CD4-positive, CD25-positive, alpha-beta regulatory T cell (primary cell): ENCODE data around the gene B4GALT4. TPM values are rescaled to one million over a fixed set of nuclear protein-coding genes. Genes with fewer than 3 reads are reported as not detected.

Experiments used
- ATAC-seq, 2 donors: fragments of 150-1000 bp; cut with Tn5 transposase; one replicate each; pipeline ENCODE4 v1.10.0; 2021; ENCODE audit warnings: low read depth in 2 of 2, moderate number of reproducible peaks in 2 of 2, moderate library complexity in 1 of 2
- DNase-seq, 3 donors: peaks; one replicate each; pipeline versions ENCODE4 v3.0.0 to v3.0.0-alpha.2; 2012 to 2022; ENCODE audit warnings: mixed read lengths in 1 of 3
- H3K27ac ChIP-seq: one replicate; pipeline ENCODE4 v1.7.0; 2013; ENCODE audit warnings: mild to moderate bottlenecking, low read length; ENCODE audit not compliant: insufficient read depth, poor library complexity, severe bottlenecking
- H3K27me3 ChIP-seq: one replicate; pipeline ENCODE4 v1.7.0; 2013; ENCODE audit warnings: low read length; ENCODE audit not compliant: control insufficient read depth, insufficient read depth
- H3K36me3 ChIP-seq: one replicate; pipeline ENCODE4 v1.7.0; 2013; ENCODE audit warnings: mild to moderate bottlenecking, low read length, moderate library complexity; ENCODE audit not compliant: control insufficient read depth, insufficient read depth
- H3K4me1 ChIP-seq: 2 replicates; pipeline ENCODE4 v1.7.0; 2013; ENCODE audit warnings: mild to moderate bottlenecking, low read length; ENCODE audit not compliant: insufficient read depth, control insufficient read depth, poor library complexity, severe bottlenecking
- H3K4me3 ChIP-seq: one replicate; pipeline ENCODE4 v1.7.0; 2013; ENCODE audit warnings: low read depth, mild to moderate bottlenecking, low read length, moderate library complexity
- H3K9me3 ChIP-seq, 2 experiments: 1 replicate in 1 of 2; 2 replicates in 1 of 2; pipeline ENCODE4 v1.7.0; 2013; ENCODE audit warnings: low read length in 2 of 2, mild to moderate bottlenecking in 1 of 2, moderate library complexity in 1 of 2; ENCODE audit not compliant: control insufficient read depth in 2 of 2
- H3K27ac Mint-ChIP-seq, 3 donors: one replicate each; pipeline ENCODE4 v1.8.0; 2020 to 2022; ENCODE audit warnings: mild to moderate bottlenecking in 3 of 3, mixed read lengths in 3 of 3, moderate library complexity in 2 of 3
- H3K27me3 Mint-ChIP-seq: one replicate; pipeline ENCODE4 v1.8.0; 2022; ENCODE audit warnings: mild to moderate bottlenecking, mixed read lengths
- H3K36me3 Mint-ChIP-seq: one replicate; pipeline ENCODE4 v1.8.0; 2020; ENCODE audit warnings: mixed read lengths
- H3K4me1 Mint-ChIP-seq, 4 donors: one replicate each; pipeline ENCODE4 v1.8.0; 2020 to 2022; ENCODE audit warnings: mixed read lengths in 4 of 4, mild to moderate bottlenecking in 1 of 4
- H3K4me3 Mint-ChIP-seq, 4 donors: one replicate each; pipeline ENCODE4 v1.8.0; 2020 to 2022; ENCODE audit warnings: mild to moderate bottlenecking in 4 of 4, mixed read lengths in 4 of 4, moderate library complexity in 3 of 4
- H3K9me3 Mint-ChIP-seq, 7 donors: one replicate each; pipeline ENCODE4 v1.8.0; 2020 to 2022; ENCODE audit warnings: mixed read lengths in 7 of 7, mild to moderate bottlenecking in 3 of 7, moderate library complexity in 2 of 7
- polyA plus RNA-seq, 4 donors: library from polyadenylated mRNA; unstranded; fragments of 300-500 nt; fragmentation: Illumina TruSeq; gene quantifications; one replicate each; pipeline ENCODE4 v1.2.3, GENCODE V29; 2021
- total RNA-seq: library from RNA; stranded (reverse); gene quantifications from one replicate; pipeline ENCODE4 v1.2.3, GENCODE V29; 2022

Gene B4GALT4
- total and polyA plus RNA-seq, 5 donors from 2014 or later: 6.4 to 13.1 (median 7.3) TPM

GRCh38 chr3:119261055-119261454, 20.4 kb upstream of the B4GALT4 start:
- H3K27ac ChIP-seq: no peak overlapping the region
- H3K27me3 Mint-ChIP-seq: peaks cover 64% of the 10 kb centered on the region
- no peaks in the 10 kb centered on the region for H3K4me1 Mint-ChIP-seq
- ATAC-seq (no peak), DNase-seq (no peak)
- no peaks in the 10 kb centered on the region for H3K36me3 ChIP-seq
- no peak overlapping the region for H3K4me3 ChIP-seq
- no peaks in the 10 kb centered on the region for H3K36me3 Mint-ChIP-seq
- no peaks in the 10 kb centered on the region for H3K9me3 ChIP-seq
- H3K27me3 ChIP-seq: peaks cover 5% of the 10 kb centered on the region
- H3K4me3 Mint-ChIP-seq: no peak overlapping the region
- H3K4me1 ChIP-seq: no peaks in the 10 kb centered on the region
- peaks cover 0 to 4% (median 0%) of the 10 kb centered on the region in 7 donors for H3K9me3 Mint-ChIP-seq
- no peak overlapping the region for H3K27ac Mint-ChIP-seq

GRCh38 chr3:119259821-119260220, 19.1 kb upstream of the B4GALT4 start:
- Mint-ChIP-seq H3K27ac (no peak overlapping the region), H3K4me3 (no peak overlapping the region), H3K4me1 (no peaks in the 10 kb centered on the region), H3K9me3 (peaks cover 0 to 4% (median 0%) of the 10 kb centered on the region in 7 donors), H3K36me3 (no peaks in the 10 kb centered on the region), H3K27me3 (peaks cover 56% of the 10 kb centered on the region)
- Histone ChIP-seq H3K36me3 (no peaks in the 10 kb centered on the region), H3K9me3 (no peaks in the 10 kb centered on the region), H3K4me1 (no peaks in the 10 kb centered on the region), H3K27me3 (peaks cover 5% of the 10 kb centered on the region), H3K27ac (no peak overlapping the region), H3K4me3 (no peak overlapping the region)
- ATAC-seq (no peak), DNase-seq (no peak)

GRCh38 chr3:119258915-119259314, 18.2 kb upstream of the B4GALT4 start:
- no peak for ATAC-seq
- H3K9me3 Mint-ChIP-seq: peaks cover 0 to 4% (median 0%) of the 10 kb centered on the region in 7 donors
- Histone ChIP-seq H3K27ac (no peak overlapping the region), H3K4me1 (no peaks in the 10 kb centered on the region), H3K27me3 (peaks cover 5% of the 10 kb centered on the region), H3K4me3 (no peak overlapping the region), H3K36me3 (no peaks in the 10 kb centered on the region), H3K9me3 (no peaks in the 10 kb centered on the region)
- no peaks in the 10 kb centered on the region for H3K4me1 Mint-ChIP-seq
- peaks cover 48% of the 10 kb centered on the region for H3K27me3 Mint-ChIP-seq
- no peak overlapping the region for H3K27ac Mint-ChIP-seq
- no peaks in the 10 kb centered on the region for H3K36me3 Mint-ChIP-seq
- DNase-seq: no peak
- H3K4me3 Mint-ChIP-seq: no peak overlapping the region

GRCh38 chr3:119257654-119258410, 17.2 kb upstream of the B4GALT4 start:
- no peaks in the 10 kb centered on the region for H3K36me3 ChIP-seq
- H3K27ac ChIP-seq: no peak overlapping the region
- no peaks in the 10 kb centered on the region for H3K9me3 ChIP-seq
- H3K4me3 ChIP-seq: no peak overlapping the region
- no peaks in the 10 kb centered on the region for H3K4me1 ChIP-seq
- H3K27me3 Mint-ChIP-seq: peaks cover 43% of the 10 kb centered on the region
- H3K9me3 Mint-ChIP-seq: peaks cover 0 to 4% (median 0%) of the 10 kb centered on the region in 7 donors
- DNase-seq (peak in 1 of 3 donors; percentile 7), ATAC-seq (no peak)
- no peak overlapping the region for H3K4me3 Mint-ChIP-seq
- peaks cover 5% of the 10 kb centered on the region for H3K27me3 ChIP-seq
- H3K27ac Mint-ChIP-seq: peak overlapping the region in 2 of 3 donors; percentile 13 to 71
- no peaks in the 10 kb centered on the region for H3K4me1 Mint-ChIP-seq
- no peaks in the 10 kb centered on the region for H3K36me3 Mint-ChIP-seq

- no peaks in the 10 kb centered on the region for H3K36me3 Mint-ChIP-seq
- ATAC-seq (no peak), DNase-seq (no peak)
- no peaks in the 10 kb centered on the region for H3K9me3 ChIP-seq
- no peak overlapping the region for H3K27ac ChIP-seq
- H3K4me3 ChIP-seq: no peak overlapping the region
- H3K9me3 Mint-ChIP-seq: peaks cover 0 to 4% (median 0%) of the 10 kb centered on the region in 7 donors
- H3K27me3 Mint-ChIP-seq: peaks cover 41% of the 10 kb centered on the region
- H3K27ac Mint-ChIP-seq: no peak overlapping the region
- no peak overlapping the region for H3K4me3 Mint-ChIP-seq
- H3K27me3 ChIP-seq: peaks cover 5% of the 10 kb centered on the region
- no peaks in the 10 kb centered on the region for H3K4me1 ChIP-seq
- H3K36me3 ChIP-seq: no peaks in the 10 kb centered on the region
- no peaks in the 10 kb centered on the region for H3K4me1 Mint-ChIP-seq
These were observed 16.4 kb upstream of the B4GALT4 start for GRCh38 chr3:119257111-119257510.

GRCh38 chr3:119255214-119255613, 14.5 kb upstream of the B4GALT4 start:
- Histone ChIP-seq H3K9me3 (no peaks in the 10 kb centered on the region), H3K4me3 (no peak overlapping the region), H3K36me3 (no peaks in the 10 kb centered on the region), H3K27me3 (peaks cover 3% of the 10 kb centered on the region), H3K27ac (no peak overlapping the region), H3K4me1 (no peaks in the 10 kb centered on the region)
- Mint-ChIP-seq H3K4me1 (no peaks in the 10 kb centered on the region), H3K36me3 (no peaks in the 10 kb centered on the region), H3K27me3 (peaks cover 44% of the 10 kb centered on the region), H3K4me3 (no peak overlapping the region), H3K27ac (no peak overlapping the region), H3K9me3 (peaks cover 0 to 4% (median 0%) of the 10 kb centered on the region in 7 donors)
- ATAC-seq (no peak), DNase-seq (no peak)

- Mint-ChIP-seq H3K27ac (no peak overlapping the region), H3K9me3 (peaks cover 0 to 25% (median 13%) of the 10 kb centered on the region in 7 donors), H3K4me3 (no peak overlapping the region), H3K36me3 (peaks cover 8% of the 10 kb centered on the region), H3K4me1 (peaks cover 0 to 8% (median 2%) of the 10 kb centered on the region in 4 donors), H3K27me3 (peaks cover 29% of the 10 kb centered on the region)
- ATAC-seq: no peak
- Histone ChIP-seq H3K27ac (no peak overlapping the region), H3K4me3 (no peak overlapping the region), H3K4me1 (peaks cover 8% of the 10 kb centered on the region), H3K9me3 (peaks cover 11 to 13% of the 10 kb centered on the region in 2 experiments), H3K27me3 (peaks cover 7% of the 10 kb centered on the region), H3K36me3 (no peaks in the 10 kb centered on the region)
- DNase-seq: no peak
These were observed 5.1 kb upstream of the B4GALT4 start for GRCh38 chr3:119245778-119246177.

- Histone ChIP-seq H3K9me3 (peaks cover 9 to 11% of the 10 kb centered on the region in 2 experiments), H3K27me3 (peaks cover 2% of the 10 kb centered on the region), H3K4me3 (no peak overlapping the region), H3K4me1 (peaks cover 26% of the 10 kb centered on the region), H3K36me3 (no peaks in the 10 kb centered on the region), H3K27ac (no peak overlapping the region)
- ATAC-seq: no peak
- Mint-ChIP-seq H3K4me1 (peaks cover 12 to 22% (median 13%) of the 10 kb centered on the region in 4 donors), H3K27me3 (peaks cover 17% of the 10 kb centered on the region), H3K27ac (no peak overlapping the region), H3K36me3 (peaks cover 4% of the 10 kb centered on the region), H3K4me3 (peak overlapping the region in 1 of 4 donors; percentile 45), H3K9me3 (peaks cover 0 to 16% (median 9%) of the 10 kb centered on the region in 7 donors)
- DNase-seq: no peak
These were observed 3.0 kb upstream of the B4GALT4 start for GRCh38 chr3:119243712-119244111.
